Smooth muscle cell (in vitro differentiated cells): ENCODE measurements around the gene MTR. TPM values are rescaled to one million over a fixed set of nuclear protein-coding genes. Genes with fewer than 3 reads are reported as not detected.

Experiments
- DNase-seq: peaks from one replicate; lab custom pipeline; 2025; ENCODE audit not compliant: unreplicated experiment; lab: John Stamatoyannopoulos, UW
- H2AFZ ChIP-seq: fragments of 200-600 bp; sonication (generic); 2 replicates; pipeline ENCODE4 v1.6.0; 2016; ENCODE audit warnings: antibody characterized with exemption, low read depth, mild to moderate bottlenecking
- H3F3A ChIP-seq: fragments of 200-600 bp; sonication (generic); 2 replicates; pipeline ENCODE4 v1.6.0; 2017; ENCODE audit warnings: antibody characterized with exemption, low read depth
- H3K27ac ChIP-seq: fragments of 200-600 bp; sonication (generic); 2 replicates; pipeline ENCODE4 v1.5.1; 2016; ENCODE audit warnings: low read depth, mild to moderate bottlenecking
- H3K27me3 ChIP-seq: fragments of 200-600 bp; sonication (generic); 2 replicates; pipeline ENCODE4 v1.6.1; 2016; ENCODE audit warnings: low read depth, mild to moderate bottlenecking
- H3K36me3 ChIP-seq: fragments of 200-600 bp; sonication (generic); 2 replicates; pipeline ENCODE4 v1.5.1; 2016; ENCODE audit warnings: low read depth
- H3K4me1 ChIP-seq: fragments of 200-600 bp; sonication (generic); 2 replicates; pipeline ENCODE4 v1.5.1; 2016; ENCODE audit warnings: low read depth
- H3K4me2 ChIP-seq: fragments of 200-600 bp; sonication (generic); 2 replicates; pipeline ENCODE4 v1.6.0; 2016; ENCODE audit warnings: mild to moderate bottlenecking
- H3K4me3 ChIP-seq: fragments of 200-600 bp; sonication (generic); 2 replicates; pipeline ENCODE4 v1.5.1; 2016; ENCODE audit warnings: mild to moderate bottlenecking
- H3K79me2 ChIP-seq: fragments of 200-600 bp; sonication (generic); 2 replicates; pipeline ENCODE4 v1.6.0; 2016; ENCODE audit warnings: low read depth, mild to moderate bottlenecking
- H3K9ac ChIP-seq: fragments of 200-600 bp; sonication (generic); 2 replicates; pipeline ENCODE4 v1.6.0; 2016; ENCODE audit warnings: low read depth
- H3K9me3 ChIP-seq: fragments of 200-600 bp; sonication (generic); replicated peaks from 2 replicates; pipeline ENCODE4 v1.5.1; 2016; ENCODE audit warnings: low read depth
- H4K20me1 ChIP-seq: fragments of 200-600 bp; sonication (generic); 2 replicates; pipeline ENCODE4 v1.6.0; 2016; ENCODE audit warnings: low read depth
- CTCF ChIP-seq: fragments of 200-600 bp; sonication (generic); IDR thresholded peaks from 2 replicates; pipeline ENCODE4 v1.5.1; 2017; ENCODE audit warnings: borderline replicate concordance, mild to moderate bottlenecking, antibody characterized with exemption; ENCODE audit not compliant: insufficient read depth, poor library complexity, severe bottlenecking
- WGBS: methylation state at CpG from one replicate; pipeline ENCODE4 v1.1.7; 2016; ENCODE audit warnings: low lambda C conversion rate; 5-methylcytosine and 5-hydroxymethylcytosine counted together
- polyA plus RNA-seq: library from polyadenylated mRNA; unstranded; fragments of >200 nt; fragmentation: Nextera tagmentation; extraction: Ambion mirVana; gene quantifications from 2 replicates; pipeline ENCODE4 v1.2.1, GENCODE V29; 2016
- total RNA-seq: library from RNA; depleted of rRNA; stranded (reverse); fragments of >200 nt; gene quantifications from 2 replicates; pipeline ENCODE4 v1.2.3, GENCODE V29; 2014

MTR gene
- total and polyA plus RNA-seq, 2 experiments from 2014 or later, result 10.7 to 18.3 TPM

- no peak overlapping the region for H3K27ac ChIP-seq
- H3K79me2 ChIP-seq, result no peaks in the 10 kb centered on the region
- H3K9me3 ChIP-seq, result no peaks in the 10 kb centered on the region
- no peak for DNase-seq
- H2AFZ ChIP-seq, result no peak overlapping the region
- no peak overlapping the region for H3K4me2 ChIP-seq
- no peaks in the 10 kb centered on the region for H3K27me3 ChIP-seq
- H3K4me3 ChIP-seq, result no peak overlapping the region
- no peaks in the 10 kb centered on the region for H3F3A ChIP-seq
- 96% methylated on average over 2 of the region's 2 CpGs for WGBS
- H3K4me1 ChIP-seq, result no peaks in the 10 kb centered on the region
- no peak overlapping the region for H3K9ac ChIP-seq
- peaks cover 20% of the 10 kb centered on the region for H4K20me1 ChIP-seq
- H3K36me3 ChIP-seq, result peaks cover 7% of the 10 kb centered on the region
- no peak for TF ChIP-seq CTCF
These were observed 12.9 kb downstream of the MTR start for GRCh38 chr1:236808005-236808404.

- no peak overlapping the region for H3K9ac ChIP-seq
- H3K9me3 ChIP-seq, result no peaks in the 10 kb centered on the region
- no peak overlapping the region for H2AFZ ChIP-seq
- H3K4me3 ChIP-seq, result no peak overlapping the region
- WGBS, result 93% methylated on average over 8 of the region's 8 CpGs
- TF ChIP-seq CTCF, result no peak
- H3K36me3 ChIP-seq, result peaks cover 7% of the 10 kb centered on the region
- H3K27me3 ChIP-seq, result no peaks in the 10 kb centered on the region
- H3F3A ChIP-seq, result no peaks in the 10 kb centered on the region
- H3K27ac ChIP-seq, result no peak overlapping the region
- no peaks in the 10 kb centered on the region for H3K4me1 ChIP-seq
- H4K20me1 ChIP-seq, result peaks cover 13% of the 10 kb centered on the region
- no peaks in the 10 kb centered on the region for H3K79me2 ChIP-seq
- H3K4me2 ChIP-seq, result no peak overlapping the region
- DNase-seq, result no peak
These were observed 13.6 kb downstream of the MTR start for GRCh38 chr1:236808564-236809130.

GRCh38 chr1:236809148-236809547 lies 14.1 kb downstream of the MTR start:
- H3K4me2 ChIP-seq, result no peak overlapping the region
- no peak for DNase-seq
- TF ChIP-seq CTCF, result no peak
- H3K27me3 ChIP-seq, result no peaks in the 10 kb centered on the region
- no peak overlapping the region for H3K27ac ChIP-seq
- no peaks in the 10 kb centered on the region for H3K9me3 ChIP-seq
- no peaks in the 10 kb centered on the region for H3K79me2 ChIP-seq
- 97% methylated on average over 1 of the region's 1 CpG for WGBS
- no peak overlapping the region for H3K4me3 ChIP-seq
- no peaks in the 10 kb centered on the region for H3K4me1 ChIP-seq
- H2AFZ ChIP-seq, result no peak overlapping the region
- no peaks in the 10 kb centered on the region for H3F3A ChIP-seq
- H3K36me3 ChIP-seq, result peaks cover 7% of the 10 kb centered on the region
- H4K20me1 ChIP-seq, result peaks cover 8% of the 10 kb centered on the region
- no peak overlapping the region for H3K9ac ChIP-seq

- Histone ChIP-seq H3F3A (no peaks in the 10 kb centered on the region), H3K27me3 (no peaks in the 10 kb centered on the region), H3K27ac (no peak overlapping the region), H3K79me2 (no peaks in the 10 kb centered on the region), H3K4me3 (no peak overlapping the region), H2AFZ (no peak overlapping the region), H3K4me1 (no peaks in the 10 kb centered on the region), H3K9ac (no peak overlapping the region), H3K9me3 (no peaks in the 10 kb centered on the region), H3K4me2 (no peak overlapping the region), H4K20me1 (peaks cover 8% of the 10 kb centered on the region), H3K36me3 (peaks cover 12% of the 10 kb centered on the region)
- 93% methylated on average over 3 of the region's 3 CpGs for WGBS
- TF ChIP-seq CTCF, result no peak
- no peak for DNase-seq
These were observed 14.9 kb downstream of the MTR start for GRCh38 chr1:236810018-236810417.
